Measurements from ENCODE around the gene PWP2.

PWP2 gene

DNA sequence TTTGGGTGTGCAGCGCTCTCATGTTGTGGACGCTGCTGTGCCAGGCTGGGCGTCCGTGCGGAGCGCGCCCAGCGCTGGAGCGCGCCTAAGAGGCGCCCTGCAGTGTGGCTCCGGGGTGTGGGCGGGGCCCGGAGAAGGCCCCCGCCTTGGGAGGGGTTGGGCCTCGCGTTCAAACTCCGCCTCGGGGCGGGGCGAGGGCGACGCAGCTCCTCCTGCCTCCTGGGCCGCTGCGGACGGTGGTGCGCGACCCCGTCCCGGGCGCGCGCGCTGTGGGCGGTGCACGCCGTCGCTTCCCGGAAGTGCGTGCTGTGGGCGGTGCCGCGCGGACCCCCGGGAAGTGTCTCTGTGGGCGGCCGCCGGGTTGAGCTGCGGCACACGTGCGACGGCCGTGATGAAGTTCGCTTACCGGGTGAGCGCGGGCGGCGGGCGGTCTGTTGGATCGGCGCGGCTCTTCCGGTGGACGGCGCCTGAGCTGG is at the start of gene PWP2:
PWP2 (plus strand) TSS at position 374 of the 476 bp plus-strand sequence; CDS start at position 392, 18 bp downstream.
- DNase-seq (ENCODE audit: low read depth in 2 of 2): peak in 1 of 2 donors; percentile 55

DNA sequence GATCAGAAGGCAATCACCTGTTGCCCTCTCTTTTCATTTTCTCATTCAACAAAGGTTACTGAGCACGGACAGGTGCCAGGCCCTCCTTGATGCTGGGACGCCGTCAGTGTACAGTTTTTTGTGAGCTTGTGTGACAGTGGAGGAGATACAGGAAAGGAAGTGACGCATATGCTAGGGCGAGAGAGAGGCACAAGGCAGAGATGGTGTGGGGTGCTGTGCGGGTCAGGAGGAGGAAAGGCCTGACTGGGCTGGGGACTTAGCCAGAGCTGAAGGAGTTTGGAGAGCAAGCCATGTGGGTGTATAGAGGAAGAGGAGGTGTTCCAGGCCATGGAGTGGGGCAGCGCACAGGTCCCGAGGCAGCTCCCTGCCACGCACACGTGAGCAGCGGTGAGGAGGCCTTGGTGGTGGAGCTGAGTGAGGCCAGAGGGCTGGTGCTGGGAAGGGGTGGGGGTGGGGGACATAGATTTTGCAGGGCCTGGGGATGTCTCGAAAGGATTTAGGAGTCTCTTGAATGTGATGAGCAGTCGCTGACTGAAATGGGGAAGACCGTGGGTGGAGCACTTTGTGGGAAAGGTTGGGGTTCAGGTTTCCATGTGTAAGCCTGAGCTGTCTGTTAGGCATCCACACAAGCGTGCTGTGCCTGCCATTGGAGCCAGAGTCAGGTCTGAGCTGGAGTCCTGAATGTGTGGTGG is 49.1 kb upstream of the PWP2 start:
- peak in 1 of 2 donors; percentile 7 for DNase-seq (ENCODE audit: low read depth in 2 of 2)

DNA sequence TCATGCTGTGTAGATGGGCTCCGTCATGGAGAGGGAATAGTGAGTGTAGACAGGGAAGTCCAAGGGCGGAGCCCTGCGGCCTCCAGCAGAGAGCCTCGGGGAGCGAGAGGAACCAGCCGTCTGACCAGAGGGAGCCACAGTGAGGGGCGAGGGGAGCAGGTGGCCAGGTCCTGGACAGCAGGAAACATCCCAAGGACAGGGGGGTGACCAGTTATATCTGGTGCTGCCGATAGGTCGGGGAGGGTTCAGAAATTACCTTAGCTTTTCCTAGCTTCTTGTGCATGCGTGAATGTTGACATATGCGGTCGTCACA is 48.6 kb upstream of the PWP2 start:
- no peak for DNase-seq (ENCODE audit: low read depth in 2 of 2)

DNA sequence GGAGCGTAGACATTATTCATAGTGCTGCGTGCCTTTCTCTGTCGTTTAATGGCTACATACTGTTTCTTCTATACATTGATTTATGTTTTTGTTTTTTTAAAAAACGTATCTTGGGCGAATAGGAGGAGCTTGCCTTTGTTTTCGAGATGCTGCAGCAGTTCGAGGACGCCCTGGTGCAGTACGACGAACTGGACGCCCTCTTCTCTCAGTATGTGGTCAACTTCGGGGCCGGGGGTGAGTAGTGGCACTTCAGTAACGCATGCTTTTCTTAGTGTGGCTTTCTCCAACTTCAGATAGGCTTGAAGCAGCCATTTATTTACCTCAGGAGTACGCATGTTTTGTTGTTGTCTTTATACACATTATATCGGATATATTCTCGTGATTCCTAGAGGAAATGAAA is 48.2 kb upstream of the PWP2 start:
- DNase-seq (ENCODE audit: low read depth in 2 of 2): no peak

DNA sequence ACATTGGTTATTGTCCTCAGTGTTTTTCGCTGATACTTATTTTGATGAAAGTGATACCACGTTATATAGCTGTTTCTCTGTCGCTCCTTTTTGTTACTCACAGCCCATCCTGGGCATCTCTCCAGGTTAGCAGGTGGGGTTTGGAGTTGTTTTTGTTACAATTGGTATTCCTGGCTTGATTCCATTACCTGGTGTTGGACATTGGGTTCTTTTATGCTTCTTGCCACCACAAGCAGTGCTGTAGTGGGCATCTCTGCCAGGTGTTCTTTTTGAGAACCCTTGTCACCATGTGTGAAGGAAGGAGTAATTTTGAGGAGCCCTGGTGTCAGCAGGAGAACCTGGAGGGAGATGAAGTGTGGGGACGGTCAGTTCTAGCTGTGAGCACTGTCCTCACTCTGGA is 47.5 kb upstream of the PWP2 start:
- no peak for DNase-seq (ENCODE audit: low read depth in 2 of 2)

DNA sequence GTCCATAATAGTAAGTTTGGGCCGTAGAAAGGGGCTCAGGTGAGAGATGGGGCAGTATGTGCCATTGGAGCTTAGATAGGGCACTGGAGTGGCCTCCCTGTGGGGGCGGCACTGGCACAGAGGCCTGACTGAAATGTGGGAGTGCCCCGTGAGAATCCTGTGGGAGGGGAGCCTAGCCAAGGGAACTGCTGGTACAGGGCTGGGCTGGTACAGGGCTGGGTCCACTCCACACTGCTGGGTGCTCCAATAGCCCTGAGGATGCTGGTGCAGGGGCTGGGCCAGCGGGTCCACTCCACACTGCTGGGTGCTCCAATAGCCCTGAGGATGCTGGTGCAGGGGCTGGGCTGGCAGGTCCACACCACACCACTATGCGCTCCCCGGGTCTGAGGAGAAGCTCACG is 44.8 kb upstream of the PWP2 start:
- no peak for DNase-seq (ENCODE audit: low read depth in 2 of 2)

DNA sequence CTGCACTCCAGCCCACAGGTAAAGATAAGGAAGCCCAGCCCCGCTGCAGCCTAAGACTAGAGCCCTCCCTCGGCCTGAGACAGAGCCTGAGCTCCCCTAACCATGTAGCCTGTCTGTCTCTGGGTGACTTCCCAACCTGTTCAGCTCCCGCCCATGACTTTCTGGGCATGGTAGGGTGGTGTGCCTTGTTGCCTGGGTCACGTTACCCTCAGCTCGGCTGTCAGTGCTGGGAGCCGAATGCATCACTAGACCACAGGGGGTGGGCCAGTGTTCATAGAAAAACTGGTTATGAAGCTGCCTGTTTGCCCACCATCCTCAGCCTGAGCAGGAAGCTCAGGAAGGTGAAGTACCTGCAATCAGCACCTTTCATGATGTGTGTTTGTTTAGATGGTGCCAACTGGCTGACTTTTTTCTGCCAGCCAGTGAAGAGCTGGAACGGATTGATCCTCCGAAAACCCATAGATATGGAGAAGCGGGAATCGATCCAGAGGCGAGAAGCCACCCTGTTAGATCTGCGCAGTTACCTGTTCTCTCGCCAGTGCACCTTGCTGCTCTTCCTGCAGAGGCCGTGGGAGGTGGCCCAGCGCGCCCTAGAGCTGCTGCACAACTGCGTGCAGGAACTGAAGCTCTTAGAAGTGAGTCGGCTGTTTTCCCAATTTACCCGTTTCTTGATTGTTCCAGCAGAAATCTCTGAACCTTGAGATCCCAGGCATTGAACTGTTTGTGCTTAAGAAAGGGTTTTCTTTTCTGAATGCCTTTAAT is 43.9 kb upstream of the PWP2 start:
- no peak for DNase-seq (ENCODE audit: low read depth in 2 of 2)

DNA sequence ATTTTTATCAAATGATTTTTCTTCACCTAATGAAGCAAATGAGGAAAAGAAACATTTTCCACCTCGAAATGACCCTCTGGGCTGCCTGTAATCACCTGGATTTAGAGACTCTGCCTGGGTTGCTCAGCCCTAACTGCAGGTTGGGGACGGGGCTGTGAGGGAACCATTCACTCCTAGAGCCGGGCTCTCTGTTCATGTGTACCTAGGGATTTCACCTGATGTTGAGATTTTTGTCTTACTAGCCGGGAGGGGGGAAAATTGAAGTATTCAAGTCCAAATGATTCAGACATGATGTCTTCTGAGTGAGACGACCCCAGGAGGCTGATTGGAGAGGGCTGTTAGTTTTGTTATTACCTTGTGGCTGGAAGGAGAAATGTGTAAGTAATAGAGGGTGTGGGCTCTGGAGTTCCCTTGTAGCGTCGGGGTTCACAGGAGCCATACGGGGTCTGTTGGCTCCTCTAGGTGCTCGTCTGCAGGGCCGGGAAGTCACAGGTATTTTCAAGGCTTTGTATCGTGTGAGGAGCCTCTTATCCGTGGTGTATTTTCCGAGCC is 42.3 kb upstream of the PWP2 start:
- no peak for DNase-seq (ENCODE audit: low read depth in 2 of 2)

DNA sequence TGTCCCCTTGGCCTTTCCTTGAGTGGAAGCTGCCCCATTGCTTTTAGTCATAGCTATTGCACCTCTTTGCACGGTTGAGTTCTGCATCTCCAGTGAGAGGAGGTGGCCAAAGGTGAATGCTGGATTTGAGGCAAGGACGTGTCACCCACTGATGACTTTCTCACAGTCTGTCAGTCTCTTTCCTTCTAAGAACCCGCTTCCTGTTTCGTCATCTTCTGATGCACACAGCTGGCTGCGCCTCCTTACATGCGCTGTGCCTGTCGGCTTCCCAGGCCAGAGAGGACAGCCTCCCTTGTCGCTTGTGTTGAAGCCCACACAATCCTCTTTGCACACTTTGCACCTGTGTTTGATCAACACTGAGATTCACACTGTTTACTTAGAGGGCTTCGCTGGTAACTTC is 41.8 kb upstream of the PWP2 start:
- DNase-seq (ENCODE audit: low read depth in 2 of 2): peak; percentile 45 to 68

DNA sequence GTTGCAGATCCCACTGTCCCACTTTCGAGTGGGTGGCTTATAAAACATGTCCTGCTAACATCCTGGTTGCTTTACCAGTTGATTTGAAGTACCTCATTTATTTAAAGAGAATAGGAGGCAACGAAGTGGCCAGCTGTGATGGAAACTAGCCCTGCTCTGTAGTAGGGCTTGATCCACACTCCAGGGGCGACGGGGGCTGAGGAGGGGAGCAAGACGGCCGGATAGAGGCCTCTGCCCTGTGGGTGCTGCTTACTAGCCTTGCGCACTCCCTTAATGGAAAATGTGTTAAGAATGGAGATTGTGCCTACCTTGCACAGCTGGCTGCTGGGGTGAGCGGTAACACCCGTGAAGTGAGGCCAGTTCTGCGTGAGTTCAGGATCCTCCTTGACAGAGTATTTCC is 41.1 kb upstream of the PWP2 start:
- no peak for DNase-seq (ENCODE audit: low read depth in 2 of 2)

DNA sequence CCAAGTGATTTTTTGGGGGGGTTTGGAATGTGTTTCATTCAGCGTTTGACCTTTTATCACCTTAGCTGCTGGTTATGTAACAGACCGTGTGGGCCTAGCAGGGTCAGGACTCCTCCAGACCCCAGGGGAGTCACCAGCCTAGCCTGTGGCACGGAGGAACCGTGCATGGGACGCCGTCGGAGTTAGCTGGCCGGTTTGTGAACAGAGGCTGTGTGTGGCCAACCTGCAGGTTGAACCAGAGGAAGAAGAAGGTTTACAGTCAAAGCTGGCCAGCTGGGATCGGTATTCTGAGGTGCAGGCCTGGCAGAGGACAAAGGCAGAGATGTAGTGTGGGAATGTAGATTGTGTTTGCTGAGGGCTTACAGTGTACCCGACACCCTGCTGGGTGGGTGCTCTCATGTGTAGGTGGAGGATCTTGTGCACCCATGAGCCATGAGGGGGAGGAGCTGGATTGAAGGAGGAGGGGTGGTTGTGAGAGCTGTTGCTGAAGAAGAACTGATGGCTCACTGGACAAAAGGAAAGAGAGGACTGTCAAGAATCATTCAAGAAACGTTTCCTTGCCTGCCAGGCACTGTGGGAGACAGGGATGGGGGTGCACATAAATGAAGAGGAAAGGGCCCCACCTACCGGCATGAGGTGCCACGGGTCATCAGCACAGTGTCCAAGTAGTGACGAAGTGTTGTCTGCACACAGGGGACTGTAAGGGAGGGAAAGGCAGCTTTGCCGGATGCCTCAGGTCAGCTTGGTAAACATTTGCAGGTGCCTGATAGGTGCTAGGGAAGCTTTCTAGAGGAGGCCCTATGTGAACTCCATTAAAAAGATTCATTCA is 40.0 kb upstream of the PWP2 start:
- no peak for DNase-seq (ENCODE audit: low read depth in 2 of 2)

DNA sequence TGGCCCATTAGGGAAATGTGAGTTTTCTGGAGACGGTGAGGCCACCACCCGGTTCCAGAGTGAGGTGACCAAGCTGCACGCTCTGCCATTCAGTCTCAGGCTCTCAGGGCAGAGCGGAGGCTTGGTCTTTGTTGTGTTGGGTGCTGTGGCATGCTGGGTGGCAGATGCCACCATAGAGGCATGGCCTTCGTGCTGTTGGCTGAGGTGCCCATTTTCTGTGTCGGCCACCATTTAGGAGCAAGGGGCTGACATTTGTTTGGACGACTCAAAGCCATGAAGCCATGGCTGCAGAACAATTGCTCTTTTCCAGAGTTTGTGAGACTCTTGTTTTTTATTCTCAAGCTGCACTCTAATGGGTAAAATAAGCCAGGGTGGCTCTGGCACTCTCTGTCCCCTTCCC is 36.8 kb upstream of the PWP2 start:
- no peak for DNase-seq (ENCODE audit: low read depth in 2 of 2)

DNA sequence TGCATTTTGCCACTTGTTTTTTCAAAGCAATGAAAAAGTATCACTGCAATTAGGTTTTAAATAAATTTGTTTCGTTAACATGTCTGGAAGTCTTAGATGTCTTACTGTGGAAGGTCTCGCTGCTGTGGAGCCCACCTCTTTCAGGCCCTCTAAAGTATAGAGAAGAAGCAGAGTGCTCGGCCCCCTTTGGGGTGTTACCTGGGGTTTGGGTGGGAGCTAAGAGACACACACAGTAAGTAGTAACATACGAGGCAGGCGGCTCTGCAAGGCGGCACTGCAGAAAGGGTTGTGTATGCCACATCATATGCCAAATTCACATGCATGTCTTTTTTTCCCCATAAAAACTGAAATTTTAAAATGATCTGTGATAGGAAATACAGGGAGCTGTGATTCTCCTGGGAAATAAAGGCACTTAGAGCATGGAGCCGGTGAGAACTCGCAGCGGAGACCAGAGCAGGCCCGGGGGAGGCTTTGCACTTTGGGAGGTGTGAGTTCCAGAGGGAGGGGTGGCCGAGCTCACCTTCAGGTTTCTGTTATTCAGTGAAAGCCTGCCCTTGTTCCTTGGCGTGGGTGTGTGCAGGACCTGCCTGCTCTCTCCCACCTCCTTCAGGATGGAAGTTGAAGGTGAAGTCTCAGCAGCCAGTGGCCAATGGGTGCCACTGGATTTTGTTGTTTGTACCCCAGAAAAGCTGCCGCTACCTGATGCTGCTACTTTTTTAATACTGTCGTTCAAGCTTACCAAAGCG is 35.7 kb upstream of the PWP2 start:
- no peak for DNase-seq (ENCODE audit: low read depth in 2 of 2)

DNA sequence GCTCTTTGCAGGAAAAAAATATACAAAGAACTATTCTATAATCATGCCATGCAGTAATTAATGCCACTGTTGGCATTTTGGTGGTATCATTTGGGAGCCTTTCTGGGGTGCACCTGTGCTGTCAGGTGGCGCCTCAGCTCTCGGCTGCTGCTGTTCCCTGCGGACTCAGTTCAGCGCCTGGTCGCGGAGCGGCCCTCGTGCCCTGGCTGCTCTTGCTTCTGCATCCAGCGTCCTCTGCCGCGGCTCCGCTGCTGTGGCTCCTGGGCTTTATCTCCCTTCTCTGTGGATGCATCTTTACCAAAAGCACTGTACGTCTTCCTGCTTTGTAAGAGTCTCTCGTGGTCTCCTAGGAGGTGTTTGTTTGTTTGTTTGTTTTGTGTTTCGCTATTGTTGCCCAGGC is 35.1 kb upstream of the PWP2 start:
- DNase-seq (ENCODE audit: low read depth in 2 of 2): no peak

DNA sequence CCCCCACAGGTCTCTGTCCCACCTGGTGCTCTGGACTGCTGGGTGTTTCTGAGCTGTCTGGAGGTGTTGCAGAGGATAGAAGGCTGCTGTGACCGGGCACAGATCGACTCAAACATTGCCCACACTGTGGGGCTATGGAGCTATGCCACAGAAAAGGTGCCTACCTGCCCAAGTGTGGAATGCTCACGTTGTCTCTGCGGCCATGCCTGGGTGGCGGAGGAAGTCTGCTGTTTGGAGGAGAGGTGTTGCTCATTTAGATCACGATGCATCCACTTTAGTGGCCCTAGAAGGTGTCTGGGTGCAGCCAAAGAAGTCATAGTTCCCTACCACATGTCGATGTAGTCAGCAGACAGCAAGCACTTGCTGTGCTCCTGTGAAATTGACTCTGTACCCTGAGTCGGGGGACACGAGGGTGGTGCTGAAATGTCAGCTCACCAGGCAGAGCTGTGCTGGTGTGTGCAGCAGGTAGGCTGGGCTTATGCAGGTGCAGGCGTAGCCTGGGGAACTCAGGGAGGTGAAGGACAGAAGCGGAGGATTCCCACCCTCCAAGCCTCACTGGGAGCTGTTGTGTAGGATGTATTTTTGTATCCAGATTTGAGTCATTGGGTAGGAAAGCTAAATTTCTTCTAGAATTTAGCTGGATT is 32.8 kb upstream of the PWP2 start:
- DNase-seq (ENCODE audit: low read depth in 2 of 2): no peak

DNA sequence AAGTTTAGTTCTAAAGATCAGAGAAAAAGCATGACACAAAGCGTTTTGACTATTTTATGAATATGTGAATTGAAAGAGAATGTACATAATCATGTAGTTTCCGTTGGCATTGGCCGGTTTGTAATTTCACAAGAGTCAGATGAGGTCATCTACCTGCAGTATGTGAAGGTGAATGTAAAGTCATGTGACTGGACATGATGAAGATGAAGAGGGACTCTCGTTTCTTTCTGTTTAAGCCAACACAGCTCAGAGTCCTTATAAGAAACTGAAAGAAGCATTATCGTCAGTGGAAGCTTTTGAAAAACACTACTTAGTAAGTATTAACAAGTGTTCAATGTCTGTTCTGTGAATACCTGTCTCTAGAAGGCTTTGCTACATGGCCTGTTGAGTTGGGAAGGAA is 30.9 kb upstream of the PWP2 start:
- no peak for DNase-seq (ENCODE audit: low read depth in 2 of 2)

DNA sequence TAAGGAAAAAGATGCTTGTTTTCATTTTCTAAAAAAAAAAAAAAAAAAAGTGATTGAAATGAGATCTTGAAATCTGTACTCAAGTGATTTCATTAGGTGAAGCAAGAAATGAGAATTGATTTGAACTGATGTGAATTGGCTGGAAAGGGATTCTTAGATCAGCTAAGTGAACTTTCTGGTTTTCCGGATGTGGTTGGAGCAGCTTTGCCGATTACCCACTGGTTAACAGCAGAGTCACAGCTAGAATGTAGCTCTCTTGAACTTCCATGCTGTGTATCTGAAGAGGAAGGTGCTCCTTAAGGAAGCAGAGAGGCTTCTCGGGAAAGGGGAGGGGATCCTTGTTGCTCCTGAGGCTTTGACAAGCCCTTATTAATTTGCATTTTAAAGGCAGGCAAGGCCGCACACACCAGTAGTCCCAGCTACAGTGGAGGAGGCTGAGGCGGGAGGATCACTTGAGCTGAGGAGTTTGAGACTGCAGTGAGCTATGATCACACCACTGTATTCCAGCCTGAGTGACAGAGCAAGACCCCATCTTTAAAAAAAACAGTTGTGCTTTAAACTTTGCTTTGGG is 28.7 kb upstream of the PWP2 start:
- DNase-seq (ENCODE audit: low read depth in 2 of 2): no peak

DNA sequence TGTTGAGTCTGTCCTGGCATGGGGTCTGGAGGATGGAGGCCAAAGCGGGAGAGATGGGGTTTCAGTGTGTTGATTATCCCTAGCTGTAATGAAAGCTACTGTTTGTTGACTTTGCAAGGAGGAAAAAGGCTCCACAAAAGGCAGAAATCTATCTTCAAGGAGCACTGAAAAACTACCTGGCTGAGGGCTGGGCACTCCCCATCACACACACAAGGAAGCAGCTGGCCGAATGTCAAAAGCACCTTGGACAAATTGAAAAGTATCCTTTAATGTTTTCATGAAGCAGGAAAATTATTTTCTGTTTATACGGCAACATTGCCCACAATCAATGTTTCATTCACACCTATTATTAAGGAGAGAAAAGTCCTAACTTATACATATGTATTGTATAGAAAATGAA is 27.8 kb upstream of the PWP2 start:
- DNase-seq (ENCODE audit: low read depth in 2 of 2): no peak

DNA sequence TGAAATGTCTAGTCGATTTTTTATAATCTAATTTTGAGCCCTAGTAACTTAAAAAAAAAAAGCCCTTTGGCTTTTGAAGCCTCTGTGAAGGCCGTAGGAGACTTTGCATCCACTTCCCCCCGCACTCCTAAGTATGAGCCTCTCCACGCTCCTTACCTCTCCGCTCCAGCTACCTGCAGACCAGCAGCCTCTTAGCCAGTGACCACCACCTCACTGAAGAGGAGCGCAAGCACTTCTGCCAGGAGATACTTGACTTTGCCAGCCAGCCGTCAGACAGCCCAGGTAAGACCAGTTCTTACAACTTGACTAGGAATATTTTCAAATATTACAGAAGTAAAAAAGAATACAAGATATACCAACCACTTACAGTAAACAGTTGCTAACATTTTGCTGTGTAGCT is 27.4 kb upstream of the PWP2 start:
- DNase-seq (ENCODE audit: low read depth in 2 of 2): no peak

DNA sequence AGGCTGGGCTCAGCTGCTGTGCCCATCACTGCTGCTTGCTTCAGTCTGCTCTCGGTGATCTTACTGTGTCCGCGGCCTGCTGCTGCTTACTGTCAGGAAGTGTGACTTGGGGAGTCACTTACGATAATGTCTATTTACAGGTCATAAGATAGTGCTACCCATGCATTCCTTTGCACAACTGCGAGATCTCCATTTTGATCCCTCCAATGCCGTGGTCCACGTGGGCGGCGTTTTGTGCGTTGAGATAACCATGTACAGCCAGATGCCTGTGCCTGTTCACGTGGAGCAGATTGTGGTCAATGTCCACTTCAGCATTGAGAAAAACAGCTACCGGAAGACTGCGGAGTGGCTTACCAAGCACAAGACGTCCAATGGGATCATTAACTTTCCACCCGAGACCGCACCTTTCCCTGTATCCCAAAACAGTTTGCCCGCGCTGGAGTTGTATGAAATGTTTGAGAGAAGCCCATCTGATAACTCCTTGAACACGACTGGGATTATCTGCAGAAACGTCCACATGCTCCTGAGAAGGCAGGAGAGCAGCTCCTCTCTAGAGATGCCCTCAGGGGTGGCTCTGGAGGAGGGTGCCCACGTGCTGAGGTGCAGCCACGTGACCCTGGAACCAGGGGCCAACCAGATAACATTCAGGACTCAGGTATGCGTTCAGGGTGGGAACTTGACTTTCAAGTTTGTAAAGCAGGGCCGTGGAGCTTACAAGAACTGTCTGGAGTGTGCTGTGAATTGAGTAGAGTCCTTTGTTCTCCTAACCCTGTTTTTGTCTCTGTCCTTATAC is 24.4 kb upstream of the PWP2 start:
- DNase-seq (ENCODE audit: low read depth in 2 of 2): no peak
